Measurements from ENCODE around the gene HOOK2.
A peak's percentile ranks its signal among the peaks of the same experiment; 100 is the strongest.
"Not testable (repeated sequence)": the region's sequence is repeated elsewhere in the genome, so short reads cannot be mapped to it uniquely, and the experiment has no call there.

The HOOK2 gene

GRCh38 chr19:12751635-12752034, 23.7 kb downstream of the HOOK2 start, which contains the start of gene BEST2:
Gene BEST2 (plus strand): TSS chr19:12751791. CDS start chr19:12752593, 802 bp downstream.
- DNase-seq: no peak

- DNase-seq: no peak
These were observed 24.5 kb downstream of the HOOK2 start for GRCh38 chr19:12750851-12751250.

GRCh38 chr19:12749938-12750521, 25.3 kb downstream of the HOOK2 start:
- DNase-seq: no peak

- DNase-seq: no peak
These were observed 26.9 kb downstream of the HOOK2 start for GRCh38 chr19:12748489-12748888.

DNA sequence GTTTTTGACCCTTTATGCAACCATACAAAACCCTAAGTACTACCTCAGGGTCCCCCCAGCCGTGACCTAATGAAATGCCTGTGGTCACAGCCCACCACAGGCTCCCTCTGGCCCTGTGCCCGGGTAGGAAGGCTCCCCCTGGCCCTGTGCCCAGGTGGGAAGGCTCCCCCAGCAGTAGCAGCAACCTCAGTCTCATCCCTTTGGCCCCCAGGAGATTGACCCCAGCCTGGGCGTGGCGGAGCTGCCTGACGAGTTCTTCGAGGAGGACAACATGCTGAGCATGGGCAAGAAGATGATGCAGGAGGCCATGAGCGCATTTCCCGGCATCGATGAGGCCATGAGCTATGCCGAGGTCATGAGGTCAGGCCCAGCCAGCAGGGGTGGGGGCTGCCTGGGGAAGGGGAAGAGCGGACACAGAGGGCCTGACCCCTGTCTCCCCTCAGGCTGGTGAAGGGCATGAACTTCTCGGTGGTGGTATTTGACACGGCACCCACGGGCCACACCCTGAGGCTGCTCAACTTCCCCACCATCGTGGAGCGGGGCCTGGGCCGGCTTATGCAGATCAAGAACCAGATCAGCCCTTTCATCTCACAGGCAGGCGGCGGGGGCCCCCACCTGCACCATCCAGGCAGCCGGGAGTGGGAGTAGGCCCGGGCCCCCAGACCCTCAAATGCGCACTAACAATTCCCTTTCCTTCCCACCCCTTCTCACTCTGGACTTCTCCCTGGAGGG, 30.0 kb downstream of the HOOK2 start:
- peak; percentile 87 for DNase-seq

DNA sequence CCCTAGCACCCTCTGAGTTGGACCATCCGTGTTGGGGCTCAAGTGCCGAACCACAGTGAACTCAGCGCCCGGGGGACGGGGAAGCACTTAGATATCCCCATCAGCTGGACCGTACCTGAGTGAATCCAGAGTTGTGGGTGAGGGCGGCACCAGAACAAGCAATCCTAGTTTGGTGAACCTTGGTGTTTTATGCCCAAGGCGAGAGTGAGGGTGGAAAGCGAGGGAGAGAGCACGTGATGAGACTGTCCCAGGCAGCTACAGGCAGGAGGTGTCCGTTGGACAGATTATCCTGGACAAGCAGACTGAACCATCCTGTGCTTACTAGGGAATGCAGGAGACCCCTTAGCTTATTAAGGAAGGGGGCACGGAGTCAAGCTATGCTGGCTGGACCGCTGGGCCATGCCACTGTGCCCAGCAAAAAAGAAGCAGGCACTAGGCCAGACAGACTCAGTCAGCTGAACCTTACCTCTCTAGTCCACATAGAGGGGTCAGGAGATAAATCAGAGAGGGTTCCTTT, 37.5 kb downstream of the HOOK2 start:
- DNase-seq: no peak

- peak; percentile 100 for DNase-seq
These were observed 38.1 kb downstream of the HOOK2 start, which contains the start of gene GET3 for GRCh38 chr19:12736995-12737834. Gene GET3 (plus strand): TSS chr19:12737497. CDS start chr19:12737506, 9 bp downstream.

DNA sequence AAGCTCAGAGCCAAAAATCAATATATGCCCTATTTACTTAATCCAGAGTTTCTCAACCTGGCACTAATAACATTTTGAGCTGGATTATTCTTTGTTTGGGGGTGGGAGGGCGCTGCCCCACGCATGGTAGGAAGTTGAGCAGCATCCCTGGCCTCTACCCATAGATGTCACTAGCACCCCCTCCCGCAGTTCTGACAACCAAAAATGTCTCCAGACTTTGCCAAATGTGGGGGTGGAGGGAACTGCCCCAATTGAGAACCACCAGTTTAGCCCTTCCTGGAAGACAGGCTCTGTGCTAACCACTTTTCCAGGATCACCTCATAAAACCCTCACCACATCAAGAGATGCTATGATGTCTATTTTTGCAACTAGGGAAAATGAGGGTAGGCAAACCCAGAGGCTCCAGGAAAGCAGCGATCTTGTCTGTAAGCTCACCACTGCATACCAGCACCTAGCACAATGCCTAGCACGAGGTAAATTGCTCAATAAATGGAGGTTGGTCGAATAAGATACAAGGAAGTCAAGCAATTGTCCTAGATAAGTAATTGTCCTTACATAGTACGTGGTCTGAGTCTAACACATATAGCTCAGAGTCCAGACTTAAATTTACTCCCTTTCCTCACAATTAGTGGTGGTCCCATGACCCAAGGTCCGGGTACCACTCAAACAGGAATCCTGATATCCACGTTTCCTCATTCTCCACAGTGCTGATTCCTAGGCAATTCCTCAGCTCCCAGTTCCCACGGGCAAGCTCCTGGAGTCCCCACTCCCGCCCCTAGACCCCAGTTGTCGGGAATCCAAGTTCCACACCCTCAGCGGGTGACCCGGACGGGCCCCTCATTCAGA, 41.8 kb downstream of the HOOK2 start:
- no peak for DNase-seq

DNA sequence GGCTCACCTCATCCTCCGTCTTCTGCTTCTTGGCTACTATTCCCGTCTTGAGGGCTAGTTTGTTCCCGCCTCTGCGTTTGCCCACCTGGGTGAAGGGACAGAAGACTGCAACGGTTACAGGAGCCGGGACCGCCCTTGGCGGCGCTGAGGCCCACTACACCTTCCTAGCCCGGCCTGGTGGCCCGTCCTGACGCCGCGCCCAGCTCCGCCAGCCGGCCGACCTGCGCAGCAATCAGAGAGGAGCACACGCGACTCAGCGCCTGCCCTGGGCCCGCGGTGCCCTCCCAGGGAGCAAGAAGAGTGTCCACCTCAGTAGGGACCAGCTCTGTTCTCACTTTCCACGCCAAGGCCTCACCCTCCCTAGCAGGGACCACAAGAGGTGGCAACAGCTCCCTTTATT, 44.0 kb downstream of the HOOK2 start:
- DNase-seq: no peak

- no peak for DNase-seq
These were observed 45.3 kb downstream of the HOOK2 start for GRCh38 chr19:12730064-12730463.

DNA sequence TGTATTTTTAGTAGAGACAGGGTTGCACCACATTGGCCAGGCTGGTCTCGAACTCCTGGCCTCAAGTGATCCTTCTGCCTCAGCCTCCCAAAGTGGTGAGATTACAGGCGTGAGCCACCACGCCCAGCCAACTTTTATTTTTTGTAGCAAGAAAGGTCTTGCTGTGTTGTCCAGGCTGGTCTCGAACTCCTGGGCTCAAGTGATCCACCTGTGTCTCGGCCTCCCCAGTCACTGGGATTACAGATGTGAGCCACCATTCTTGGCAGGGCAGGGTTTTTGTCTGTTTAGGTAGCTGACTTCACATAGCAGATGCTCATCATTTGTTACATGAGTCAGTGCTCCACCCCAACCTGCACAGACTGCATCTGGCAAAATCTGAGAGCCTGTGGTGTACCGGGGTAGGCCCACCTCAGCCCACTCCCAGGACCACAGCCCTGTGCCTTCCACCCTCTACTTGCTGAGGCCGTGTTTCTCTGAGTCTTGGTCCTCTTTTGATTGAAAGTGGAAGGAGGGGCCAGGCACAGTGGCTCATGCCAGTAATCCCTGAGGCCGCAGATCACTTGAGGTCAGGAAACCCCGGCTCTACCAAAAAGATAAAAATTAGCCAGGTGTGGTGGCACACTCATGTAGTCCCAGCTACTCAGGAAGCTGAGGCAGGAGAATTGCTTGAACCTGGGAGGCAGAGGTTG, 47.5 kb downstream of the HOOK2 start:
- no peak for DNase-seq

- no peak for DNase-seq
These were observed 48.4 kb downstream of the HOOK2 start for GRCh38 chr19:12726988-12727316.

- DNase-seq: not testable (repeated sequence)
These were observed 49.7 kb downstream of the HOOK2 start for GRCh38 chr19:12725612-12726011.

DNA sequence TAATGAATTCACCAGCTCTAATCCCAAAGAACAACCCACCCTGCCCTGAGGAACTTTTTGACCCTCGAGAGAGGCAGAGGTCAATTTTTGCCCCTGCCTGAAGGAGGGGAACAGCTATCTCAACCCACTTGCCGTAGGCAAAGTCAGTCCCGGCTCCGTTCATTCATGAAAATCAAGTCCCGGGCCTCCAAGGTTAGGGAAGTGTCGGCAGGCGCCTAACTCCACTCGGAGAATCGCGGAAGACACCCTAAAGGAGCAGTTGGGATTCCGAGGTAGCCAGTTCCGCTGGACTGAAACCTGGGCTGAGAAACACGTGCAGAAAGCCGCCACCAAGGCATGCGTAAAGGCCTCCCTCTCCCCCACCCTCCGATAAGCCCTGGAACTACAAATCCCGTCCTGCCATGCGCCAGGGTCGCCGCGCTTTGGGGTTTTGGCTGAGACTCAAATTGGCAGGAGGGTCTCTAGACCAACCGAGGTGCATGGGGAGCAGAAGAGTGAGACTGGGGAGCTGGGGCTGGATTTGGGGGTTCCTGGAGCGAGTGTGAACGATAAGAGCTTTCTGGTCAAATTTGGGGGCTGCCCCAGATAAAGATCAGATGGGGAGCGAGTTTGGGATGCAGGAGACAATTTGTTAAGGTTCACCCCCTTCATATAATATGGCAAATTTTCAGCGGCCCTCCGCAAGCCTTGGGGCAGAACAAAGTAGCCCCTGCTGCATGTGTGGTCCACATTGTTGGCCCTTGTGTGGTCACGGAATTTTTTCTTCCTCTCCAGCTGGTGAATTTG, 51.5 kb downstream of the HOOK2 start, which contains the start of gene TNPO2:
Gene TNPO2, minus strand, starts transcription at position 292 of the 786 bp plus-strand sequence. CDS start 2,955 bp downstream, outside the sequence.
- peak; percentile 82 for DNase-seq

DNA sequence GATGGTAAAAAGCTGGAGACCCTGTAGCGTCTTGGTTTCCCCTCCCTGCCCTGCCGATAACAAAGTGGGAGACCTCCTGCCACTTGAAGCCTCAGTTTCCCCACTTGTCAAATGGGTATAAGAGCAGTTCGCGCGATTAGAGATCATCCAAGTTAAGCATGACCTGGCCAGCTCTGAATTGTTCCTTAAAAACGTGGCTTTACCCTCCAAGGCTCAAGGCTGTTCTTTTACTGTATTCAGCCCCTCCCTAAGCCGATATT, 52.0 kb downstream of the HOOK2 start:
- no peak for DNase-seq

- peak; percentile 100 for DNase-seq
These were observed 52.6 kb downstream of the HOOK2 start for GRCh38 chr19:12722566-12723380.

DNA sequence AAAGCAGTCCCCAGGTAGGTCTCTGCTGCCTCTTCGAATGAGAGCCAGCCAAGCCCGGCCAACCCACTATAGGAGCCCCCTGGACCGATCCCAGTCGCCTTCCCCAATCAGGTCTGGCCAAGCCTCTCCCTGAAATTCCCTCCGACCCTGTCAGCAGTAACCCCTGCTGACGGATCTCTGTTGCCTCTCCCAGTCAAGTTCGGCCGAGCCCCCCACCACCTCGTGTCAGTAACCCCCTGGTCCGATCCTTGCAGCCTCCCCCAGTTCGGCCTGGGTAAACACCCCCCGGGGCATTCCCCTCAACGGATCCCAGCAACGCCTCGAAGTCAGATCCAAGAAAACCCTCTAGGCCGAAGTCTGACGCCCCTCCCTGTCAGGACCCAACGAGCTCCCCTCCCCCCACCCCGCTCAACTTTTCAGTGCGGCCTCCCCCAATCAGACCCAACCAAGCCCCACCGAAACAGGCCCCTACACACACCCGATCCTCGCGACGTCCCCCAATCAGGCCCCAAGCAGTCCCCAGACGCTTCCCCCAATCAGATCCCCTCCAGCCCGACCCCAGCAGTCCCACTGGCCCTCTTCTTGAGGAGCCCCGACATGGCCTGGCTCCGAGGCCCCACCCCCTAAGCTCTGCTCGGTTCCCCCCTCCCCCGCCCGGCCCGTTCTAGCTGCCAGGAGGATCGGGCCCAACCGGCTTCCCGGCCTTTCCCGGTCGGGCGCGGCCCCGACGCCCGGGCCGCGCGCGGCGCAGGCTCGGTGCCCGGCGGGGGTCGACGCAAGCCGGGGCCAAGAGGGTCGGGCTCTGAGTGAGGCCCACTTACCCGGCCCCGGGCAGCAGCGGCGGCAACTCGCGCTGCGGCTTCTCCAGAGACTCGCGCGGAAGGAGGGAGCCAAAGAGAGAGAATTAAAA, 53.4 kb downstream of the HOOK2 start:
- peak; percentile 64 for DNase-seq

DNA sequence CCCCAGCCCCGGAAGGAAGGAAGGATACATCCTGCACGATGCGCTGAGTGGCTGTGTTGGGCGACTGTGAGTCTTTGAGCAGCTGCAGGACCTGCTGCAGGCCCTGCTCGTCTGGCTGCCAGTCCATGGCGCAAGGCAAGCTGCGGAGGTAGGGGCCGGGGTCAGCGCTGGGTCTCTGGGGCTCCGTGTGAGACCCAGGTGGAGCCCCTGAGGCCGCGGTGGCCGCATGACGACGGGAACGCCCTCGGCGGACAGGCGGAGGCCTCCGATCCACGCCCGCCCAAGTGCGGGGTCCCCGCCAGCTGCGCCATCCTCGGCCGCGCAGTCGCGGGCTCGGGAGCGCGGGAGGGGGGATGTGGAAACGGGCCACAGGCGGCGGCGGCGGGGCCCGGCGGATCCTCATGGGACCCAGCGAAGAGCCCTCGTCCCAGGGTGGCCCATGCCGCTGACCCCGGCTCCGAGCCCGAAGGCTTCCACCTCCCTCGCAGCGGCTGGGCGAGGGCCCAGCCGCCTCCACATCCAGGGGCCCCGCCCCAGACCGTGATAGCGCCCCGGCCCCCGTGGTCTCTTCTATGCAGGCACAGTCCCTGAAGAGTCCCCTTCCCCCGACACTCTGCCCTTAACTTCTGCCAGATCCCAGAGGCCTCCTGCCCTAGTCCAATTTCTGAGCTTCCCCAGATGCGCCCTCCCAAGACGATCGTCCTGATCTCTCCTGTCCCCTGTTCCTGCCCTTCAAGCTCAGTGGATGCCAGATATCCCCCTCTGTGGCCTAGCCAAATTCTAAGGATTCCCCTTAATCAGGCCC, 54.3 kb downstream of the HOOK2 start:
- peak; percentile 19 for DNase-seq

Data from DMS79 (cell line).